Activated T-helper 2 cell treated with anti-CD3 and anti-CD28 coated beads, Interferon-gamma antibody, Interleukin-2, Interleukin-4, amounts not matched to agents 10 μg/mL and 5 μg/mL and 100 μg/mL, durations not matched to agents 14 hours and 24 hours and 36 hours (primary cell): Measurements from ENCODE around the gene MIA. TPM values are rescaled to one million over a fixed set of nuclear protein-coding genes. Genes with fewer than 3 reads are reported as not detected.

Experiments
- DNase-seq: peaks from one replicate; pipeline ENCODE4 v3.0.0; 2021; ENCODE audit warnings: low spot score
- H3K27ac Mint-ChIP-seq: one replicate; pipeline ENCODE4 v1.8.0; 2021; ENCODE audit warnings: mixed read lengths
- H3K27me3 Mint-ChIP-seq: one replicate; pipeline ENCODE4 v1.8.0; 2021; ENCODE audit warnings: low read depth, mixed read lengths
- H3K36me3 Mint-ChIP-seq: one replicate; pipeline ENCODE4 v1.8.0; 2021; ENCODE audit warnings: low read depth, mixed read lengths
- H3K4me1 Mint-ChIP-seq: one replicate; pipeline ENCODE4 v1.8.0; 2021; ENCODE audit warnings: low read depth, mixed read lengths
- H3K4me3 Mint-ChIP-seq: one replicate; pipeline ENCODE4 v1.8.0; 2021; ENCODE audit warnings: low read depth, mild to moderate bottlenecking, moderate library complexity, mixed read lengths
- H3K9me3 Mint-ChIP-seq: one replicate; pipeline ENCODE4 v1.8.0; 2021; ENCODE audit warnings: mixed read lengths
- intact Hi-C: fragments of 100-400 bp; cut with micrococcal nuclease; formaldehyde crosslinking; loops from one replicate; pipeline ENCODE4 v1.15.1; 2023
- total RNA-seq: library from RNA; stranded (reverse); gene quantifications from 2 replicates; pipeline ENCODE4 v1.2.3, GENCODE V29; 2022

Gene MIA
- total RNA-seq, 1 donor from 2014 or later: not detected

- intact Hi-C loops: loop anchor here (5.0 kb wide), 2 partner anchors 185 to 1390 kb away; partner anchors contain the start of gene ZFP36
- Mint-ChIP-seq H3K9me3 (no peaks in the 10 kb centered on the region), H3K27ac (peak overlapping the region; percentile 94), H3K27me3 (no peaks in the 10 kb centered on the region), H3K4me1 (peaks cover 37% of the 10 kb centered on the region), H3K36me3 (peaks cover 30% of the 10 kb centered on the region), H3K4me3 (peak overlapping the region; percentile 23)
- no peak for DNase-seq
Measured at GRCh38 chr19:40797166-40797962, 22.0 kb downstream of the MIA start.

DNA sequence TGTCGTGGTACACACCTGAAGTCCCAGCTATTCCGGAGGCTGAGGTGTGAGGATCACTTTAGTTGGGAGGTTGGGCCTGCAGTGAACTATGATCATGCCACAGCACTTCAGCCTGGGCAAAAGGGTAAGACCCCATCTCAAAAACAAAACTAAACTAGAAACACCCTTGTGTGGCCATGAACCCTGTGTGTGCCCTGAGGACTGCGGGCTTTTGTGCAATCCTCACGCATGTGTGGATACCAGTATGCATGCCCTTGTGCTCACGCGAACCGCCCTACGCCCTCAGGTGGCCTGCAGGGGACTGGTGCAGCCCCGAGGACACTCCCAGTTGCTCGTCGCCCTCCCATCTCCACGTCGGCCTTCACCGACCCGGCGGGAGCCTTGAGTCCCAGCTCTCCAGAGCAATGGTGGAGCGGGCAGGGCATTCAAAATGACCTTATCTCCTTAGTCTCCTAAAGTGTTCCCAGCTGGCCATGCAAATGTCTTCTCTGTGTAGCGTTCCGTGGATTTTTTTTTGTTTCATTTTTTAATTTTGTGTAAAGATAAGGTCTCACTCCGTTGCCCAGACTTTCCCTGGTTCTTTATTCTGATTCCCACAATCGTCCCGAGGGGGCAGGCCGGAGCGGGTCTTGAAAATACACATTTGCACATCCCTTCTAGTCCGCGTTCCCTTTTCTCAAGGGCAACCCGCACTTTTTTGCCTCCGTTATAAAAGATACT, 22.8 kb downstream of the MIA start:
- Mint-ChIP-seq H3K9me3 (no peaks in the 10 kb centered on the region), H3K27me3 (no peaks in the 10 kb centered on the region), H3K4me1 (peaks cover 39% of the 10 kb centered on the region), H3K36me3 (peaks cover 31% of the 10 kb centered on the region), H3K27ac (peak overlapping the region; percentile 94), H3K4me3 (peak overlapping the region; percentile 88)
- intact Hi-C loops: loop anchor here (1.0 to 5.0 kb wide), 5 partner anchors 20 to 1391 kb away; partner anchors contain the start of genes COQ8B, ITPKC, RAB4B and SNRPA
- DNase-seq: peak; percentile 53

GRCh38 chr19:40798683-40799557, 23.6 kb downstream of the MIA start, which contains the start of gene EGLN2:
EGLN2 (plus strand) TSS chr19:40799191; CDS start chr19:40800573, 1,382 bp downstream.
- Mint-ChIP-seq H3K27me3 (no peaks in the 10 kb centered on the region), H3K27ac (peak within 1 kb of the TSS; percentile 94)

DNA sequence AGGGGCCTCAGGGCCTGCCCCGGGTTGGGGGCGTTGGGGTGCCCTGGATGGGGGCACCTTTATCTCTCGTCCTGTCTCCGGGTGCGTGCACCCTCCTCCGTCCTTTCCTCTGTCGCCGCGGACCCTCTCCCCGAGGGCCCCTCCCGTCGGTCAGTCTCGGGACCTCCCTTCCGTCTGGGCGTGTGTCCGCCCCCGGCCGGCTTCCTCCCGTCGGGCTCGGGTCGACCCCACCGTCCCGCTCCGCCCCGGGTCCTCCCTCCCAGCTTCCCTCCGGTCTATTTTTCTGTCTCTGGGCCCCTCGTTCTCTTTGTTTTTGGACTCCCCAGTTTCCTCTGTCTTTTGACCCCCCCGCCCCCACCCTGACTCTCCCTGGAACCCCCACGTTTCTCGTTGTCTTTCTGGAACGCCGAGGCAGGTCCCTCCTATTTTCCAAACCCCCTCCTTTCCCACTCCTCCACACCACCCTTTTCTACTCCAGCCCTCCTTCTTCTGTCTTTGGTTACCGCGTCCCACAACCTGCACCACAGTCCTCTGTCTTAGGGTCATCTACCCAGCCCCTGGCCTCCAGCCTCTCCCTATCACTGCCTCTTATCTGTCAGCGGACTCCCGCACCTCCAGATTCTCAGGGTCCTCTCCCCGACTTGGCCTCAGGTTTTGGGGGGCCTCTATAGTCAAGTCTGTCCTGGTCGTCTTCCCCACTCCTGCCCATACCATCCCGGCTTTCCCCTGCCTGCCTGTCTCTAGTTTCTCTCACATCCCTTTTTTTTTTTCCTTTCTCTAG, 24.4 kb downstream of the MIA start:
- Mint-ChIP-seq H3K4me3 (peak overlapping the region; percentile 90), H3K27me3 (no peaks in the 10 kb centered on the region), H3K27ac (peak overlapping the region; percentile 81), H3K36me3 (peaks cover 45% of the 10 kb centered on the region), H3K4me1 (peaks cover 55% of the 10 kb centered on the region), H3K9me3 (no peaks in the 10 kb centered on the region)
- no peak for DNase-seq
- intact Hi-C loops: loop anchor here (2.0 to 10.0 kb wide), 4 partner anchors 83 to 1392 kb away; partner anchors contain the start of genes AKT2, COQ8B, ITPKC and ZFP36

More at GRCh38 chr19:40798683-40799557, 23.6 kb downstream of the MIA start, which contains the start of gene EGLN2:
- intact Hi-C loops: loop anchor here (1.0 to 5.0 kb wide), 5 partner anchors 21 to 1392 kb away; partner anchors contain the start of genes COQ8B, ITPKC, RAB4B and SNRPA
- H3K36me3 Mint-ChIP-seq: peaks cover 39% of the 10 kb centered on the region
- H3K4me3 Mint-ChIP-seq: peak within 1 kb of the TSS; percentile 90
- DNase-seq: peak; percentile 100
- H3K9me3 Mint-ChIP-seq: no peaks in the 10 kb centered on the region
- H3K4me1 Mint-ChIP-seq: peaks cover 47% of the 10 kb centered on the region

DNA sequence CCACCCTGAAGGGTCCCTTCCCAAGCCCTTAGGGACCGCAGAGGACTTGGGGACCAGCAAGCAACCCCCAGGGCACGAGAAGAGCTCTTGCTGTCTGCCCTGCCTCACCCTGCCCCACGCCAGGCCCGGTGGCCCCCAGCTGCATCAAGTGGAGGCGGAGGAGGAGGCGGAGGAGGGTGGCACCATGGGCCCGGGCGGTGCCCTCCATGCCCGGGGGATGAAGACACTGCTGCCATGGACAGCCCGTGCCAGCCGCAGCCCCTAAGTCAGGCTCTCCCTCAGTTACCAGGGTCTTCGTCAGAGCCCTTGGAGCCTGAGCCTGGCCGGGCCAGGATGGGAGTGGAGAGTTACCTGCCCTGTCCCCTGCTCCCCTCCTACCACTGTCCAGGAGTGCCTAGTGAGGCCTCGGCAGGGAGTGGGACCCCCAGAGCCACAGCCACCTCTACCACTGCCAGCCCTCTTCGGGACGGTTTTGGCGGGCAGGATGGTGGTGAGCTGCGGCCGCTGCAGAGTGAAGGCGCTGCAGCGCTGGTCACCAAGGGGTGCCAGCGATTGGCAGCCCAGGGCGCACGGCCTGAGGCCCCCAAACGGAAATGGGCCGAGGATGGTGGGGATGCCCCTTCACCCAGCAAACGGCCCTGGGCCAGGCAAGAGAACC, 25.1 kb downstream of the MIA start:
- Mint-ChIP-seq H3K4me1 (peaks cover 62% of the 10 kb centered on the region), H3K4me3 (peak overlapping the region; percentile 90), H3K27ac (peak overlapping the region; percentile 81), H3K27me3 (no peaks in the 10 kb centered on the region), H3K36me3 (peaks cover 52% of the 10 kb centered on the region), H3K9me3 (no peaks in the 10 kb centered on the region)
- intact Hi-C loops: loop anchor here (10.0 kb wide), 1 partner anchor 516 kb away; the partner anchor contains the start of gene AKT2
- no peak for DNase-seq

GRCh38 chr19:40800997-40801377, 25.7 kb downstream of the MIA start:
- no peak for DNase-seq
- peak overlapping the region; percentile 90 for H3K4me3 Mint-ChIP-seq
- H3K27ac Mint-ChIP-seq: peak overlapping the region; percentile 15
- H3K36me3 Mint-ChIP-seq: peaks cover 56% of the 10 kb centered on the region
- no peaks in the 10 kb centered on the region for H3K9me3 Mint-ChIP-seq
- no peaks in the 10 kb centered on the region for H3K27me3 Mint-ChIP-seq
- H3K4me1 Mint-ChIP-seq: peaks cover 68% of the 10 kb centered on the region
- intact Hi-C loops: loop anchor here (10.0 kb wide), 1 partner anchor 516 kb away; the partner anchor contains the start of gene AKT2

DNA sequence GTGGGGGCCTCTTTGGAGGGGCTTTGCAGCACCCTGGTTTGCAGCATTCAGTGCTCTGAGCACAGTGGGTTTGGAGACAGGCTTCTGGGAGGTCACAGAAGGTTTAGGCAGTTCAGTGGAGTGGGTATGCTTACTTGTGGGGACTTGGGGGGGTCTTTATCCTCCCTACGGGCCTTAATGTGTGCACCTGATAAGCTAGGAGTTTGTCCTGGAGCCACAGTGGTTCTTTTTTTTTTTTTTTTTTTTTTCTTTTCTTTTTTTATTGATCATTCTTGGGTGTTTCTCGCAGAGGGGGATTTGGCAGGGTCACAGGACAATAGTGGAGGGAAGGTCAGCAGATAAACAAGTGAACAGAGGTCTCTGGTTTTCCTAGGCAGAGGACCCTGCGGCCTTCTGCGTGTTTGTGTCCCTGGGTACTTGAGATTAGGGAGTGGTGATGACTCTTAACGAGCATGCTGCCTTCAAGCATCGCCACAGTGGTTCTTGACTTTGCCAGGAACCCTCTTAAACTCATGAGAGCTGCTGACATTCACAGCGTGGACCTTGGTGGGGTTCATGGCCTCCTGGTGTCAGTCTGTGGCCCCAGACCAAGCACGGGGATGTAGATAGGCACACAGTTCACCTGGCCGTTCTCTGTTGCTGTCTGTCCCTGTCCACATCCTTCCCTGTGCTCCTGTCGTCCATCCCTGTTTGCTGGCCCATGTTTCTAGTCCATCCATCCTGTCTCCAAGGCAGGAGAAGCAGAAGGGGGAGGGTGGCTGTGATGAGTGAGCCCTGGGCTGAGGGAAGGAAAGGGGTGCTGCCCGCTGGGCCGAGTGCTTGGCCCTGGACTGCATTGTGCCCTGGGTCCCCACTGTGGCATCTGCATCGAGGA, 26.3 kb downstream of the MIA start:
- peak overlapping the region; percentile 41 for H3K27ac Mint-ChIP-seq
- no peaks in the 10 kb centered on the region for H3K27me3 Mint-ChIP-seq
- no peak for DNase-seq
- H3K9me3 Mint-ChIP-seq: no peaks in the 10 kb centered on the region
- peak overlapping the region; percentile 76 for H3K4me3 Mint-ChIP-seq
- peaks cover 73% of the 10 kb centered on the region for H3K4me1 Mint-ChIP-seq
- H3K36me3 Mint-ChIP-seq: peaks cover 56% of the 10 kb centered on the region
- intact Hi-C loops: loop anchor here (10.0 kb wide), 1 partner anchor 517 kb away; the partner anchor contains the start of gene AKT2

DNA sequence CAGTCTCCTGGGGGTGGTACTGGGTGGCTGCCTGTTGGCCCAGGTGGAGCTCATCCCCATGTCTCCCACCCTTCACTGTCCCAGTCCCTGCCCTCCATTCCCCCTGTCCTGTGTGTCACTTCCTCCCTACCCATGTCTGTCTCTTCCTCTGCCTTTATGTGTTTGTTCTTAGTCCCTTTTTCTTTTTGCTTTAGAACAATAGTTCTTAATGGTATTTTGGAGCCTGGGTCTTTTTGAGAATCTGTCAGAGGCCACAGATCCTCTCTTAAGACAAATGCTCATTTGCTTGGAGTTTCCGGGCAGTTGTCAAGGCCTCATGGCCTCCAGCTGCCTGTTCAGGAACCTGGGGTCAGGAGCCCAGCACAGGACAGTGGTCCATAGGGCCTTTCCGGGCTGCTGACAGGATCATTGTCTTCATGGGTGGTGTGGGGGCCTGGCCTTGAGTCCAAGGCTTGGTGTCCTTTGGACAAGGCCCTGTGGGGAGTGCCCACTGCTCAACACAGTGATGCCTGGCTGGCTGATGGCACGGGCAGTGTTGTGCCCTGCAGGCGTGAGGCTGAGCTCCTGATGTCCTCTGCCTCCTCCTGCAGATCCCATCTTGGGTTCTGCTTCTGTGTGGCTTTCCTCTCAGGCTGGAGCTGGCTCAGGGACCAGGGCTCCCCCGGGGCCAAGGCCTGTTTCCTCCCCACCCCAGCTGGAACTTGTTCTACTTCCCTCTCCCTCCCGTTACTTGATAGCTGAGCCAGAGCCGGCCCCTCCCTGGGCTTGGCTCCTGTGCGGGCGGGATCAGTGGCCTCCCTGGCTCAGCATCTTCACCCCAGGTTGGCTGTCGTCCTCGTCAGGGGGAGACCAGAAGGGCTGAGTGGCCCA, 27.2 kb downstream of the MIA start:
- Mint-ChIP-seq H3K27ac (peak overlapping the region; percentile 82), H3K36me3 (peaks cover 62% of the 10 kb centered on the region), H3K27me3 (no peaks in the 10 kb centered on the region), H3K4me1 (peaks cover 79% of the 10 kb centered on the region), H3K4me3 (peak overlapping the region; percentile 76), H3K9me3 (no peaks in the 10 kb centered on the region)
- DNase-seq: no peak
- intact Hi-C loops: loop anchor here (10.0 kb wide), 1 partner anchor 518 kb away; the partner anchor contains the start of gene AKT2

- intact Hi-C loops: loop anchor here (10.0 kb wide), 1 partner anchor 519 kb away; the partner anchor contains the start of gene AKT2
- H3K36me3 Mint-ChIP-seq: peaks cover 70% of the 10 kb centered on the region
- peak overlapping the region; percentile 76 for H3K4me3 Mint-ChIP-seq
- peak overlapping the region; percentile 82 for H3K27ac Mint-ChIP-seq
- no peak for DNase-seq
- peaks cover 77% of the 10 kb centered on the region for H3K4me1 Mint-ChIP-seq
- H3K9me3 Mint-ChIP-seq: no peaks in the 10 kb centered on the region
- no peaks in the 10 kb centered on the region for H3K27me3 Mint-ChIP-seq
Measured at GRCh38 chr19:40803170-40803856, 28.0 kb downstream of the MIA start.
